T-cell (primary cell): ENCODE data around the gene MS4A15. TPM values are rescaled to one million over a fixed set of nuclear protein-coding genes. Genes with fewer than 3 reads are reported as not detected.

ENCODE experiments used
- ATAC-seq, 4 experiments: fragments of 200-7000 bp in 3 of 4; fragments of 150-1000 bp in 1 of 4; cut with Tn5 transposase; replicated peaks in 1 of 4; 1 replicate in 3 of 4; 2 replicates in 1 of 4; pipeline ENCODE4 v1.10.0; 2021; ENCODE audit warnings: moderate library complexity in 3 of 4, mild to moderate bottlenecking in 2 of 4, moderate number of reproducible peaks in 1 of 4
- CTCF ChIA-PET, 2 donors: fragments of 300-600 bp; sonication (Branson Sonifier 250); formaldehyde crosslinking; loops; one replicate each; lab custom pipeline; 2022; ENCODE audit warnings: antibody characterized with exemption in 2 of 2; lab: Charles Lee
- POLR2A ChIA-PET, 2 donors: fragments of 300-600 bp; sonication (Branson Sonifier 250); formaldehyde crosslinking; loops; one replicate each; lab custom pipeline; 2022; ENCODE audit warnings: antibody characterized with exemption in 2 of 2; lab: Charles Lee
- DNase-seq, 35 experiments: peaks; one replicate each; pipeline versions ENCODE4 v3.0.0 to v3.0.0-alpha.2; 2013 to 2023
- H3K27ac ChIP-seq: one replicate; pipeline ENCODE4 v1.5.1; 2013; ENCODE audit warnings: low read length
- H3K27me3 ChIP-seq, 2 experiments: replicated peaks in 1 of 2; 1 replicate in 1 of 2; 2 replicates in 1 of 2; pipeline versions ENCODE4 v1.6.1 to v1.7.0; 2013; ENCODE audit warnings: low read length in 1 of 2, mixed read lengths in 1 of 2; ENCODE audit not compliant: control insufficient read depth in 2 of 2, insufficient read depth in 2 of 2; ENCODE audit errors: extremely low read depth in 1 of 2
- H3K36me3 ChIP-seq, 2 donors: 1 replicate in 1 of 2; 2 replicates in 1 of 2; pipeline versions ENCODE4 v1.6.1 to v1.7.0; 2013; ENCODE audit warnings: low read length in 1 of 2; ENCODE audit not compliant: control insufficient read depth in 2 of 2, insufficient read depth in 1 of 2; ENCODE audit errors: extremely low read depth in 1 of 2
- H3K4me1 ChIP-seq, 2 experiments: 1 replicate in 1 of 2; 2 replicates in 1 of 2; pipeline versions ENCODE4 v1.6.1 to v1.7.0; 2013; ENCODE audit warnings: low read length in 2 of 2, mixed read lengths in 1 of 2; ENCODE audit not compliant: insufficient read depth in 2 of 2, control insufficient read depth in 1 of 2; ENCODE audit errors: extremely low read depth in 1 of 2
- H3K4me3 ChIP-seq, 2 donors: 1 replicate in 1 of 2; 2 replicates in 1 of 2; pipeline versions ENCODE4 v1.5.1 to v1.7.0; 2013; ENCODE audit warnings: mild to moderate bottlenecking in 2 of 2, low read length in 1 of 2, moderate library complexity in 1 of 2; ENCODE audit not compliant: control insufficient read depth in 1 of 2; ENCODE audit errors: extremely low read depth in 1 of 2
- H3K9me3 ChIP-seq: 2 replicates; pipeline ENCODE4 v1.7.0; 2013
- H3K27ac Mint-ChIP-seq, 2 donors: one replicate each; pipeline ENCODE4 v1.8.0; 2020 to 2021; ENCODE audit warnings: mild to moderate bottlenecking in 2 of 2, mixed read lengths in 2 of 2
- H3K27me3 Mint-ChIP-seq, 2 donors: one replicate each; pipeline ENCODE4 v1.8.0; 2021 to 2022; ENCODE audit warnings: mixed read lengths in 2 of 2
- H3K36me3 Mint-ChIP-seq: one replicate; pipeline ENCODE4 v1.8.0; 2021; ENCODE audit warnings: mixed read lengths
- H3K4me1 Mint-ChIP-seq, 3 donors: one replicate each; pipeline ENCODE4 v1.8.0; 2020 to 2022; ENCODE audit warnings: mixed read lengths in 3 of 3, mild to moderate bottlenecking in 1 of 3
- H3K4me3 Mint-ChIP-seq, 3 donors: one replicate each; pipeline ENCODE4 v1.8.0; 2020 to 2022; ENCODE audit warnings: mild to moderate bottlenecking in 3 of 3, mixed read lengths in 3 of 3, moderate library complexity in 3 of 3
- H3K9me3 Mint-ChIP-seq, 3 donors: one replicate each; pipeline ENCODE4 v1.8.0; 2020 to 2022; ENCODE audit warnings: mixed read lengths in 3 of 3
- WGBS: methylation state at CpG from one replicate; pipeline ENCODE4 v1.1.5; 2013; ENCODE audit warnings: missing lambda C conversion rate; ENCODE audit not compliant: insufficient coverage; 5-methylcytosine and 5-hydroxymethylcytosine counted together
- total RNA-seq, 35 experiments: library from RNA in 6 of 35; stranded (reverse) in 6 of 35; fragments of 120-200 nt in 1 of 35; gene quantifications; one replicate each; pipeline versions ENCODE4 v1.2.1 to v1.2.4 and lab custom pipeline; 2013 to 2026

MS4A15 gene
- total RNA-seq, 5 donors from 2014 or later (not counting 1 experiment from before 2014, with no cell fraction given): not detected

- no peaks in the 10 kb centered on the region for H3K4me1 Mint-ChIP-seq
- ChIA-PET CTCF (no interaction called here), POLR2A (no interaction called here)
- H3K9me3 Mint-ChIP-seq: peaks cover 0 to 2% (median 0%) of the 10 kb centered on the region in 3 donors
- no peak overlapping the region for H3K4me3 Mint-ChIP-seq
- no peaks in the 10 kb centered on the region for H3K4me1 ChIP-seq
- peaks cover 30 to 43% of the 10 kb centered on the region in 2 donors for H3K27me3 Mint-ChIP-seq
- H3K27me3 ChIP-seq: peaks cover 0 to 17% of the 10 kb centered on the region in 2 experiments
- no peak overlapping the region for H3K4me3 ChIP-seq
- ATAC-seq: no peak
- no peak overlapping the region for H3K27ac Mint-ChIP-seq
- no peak for DNase-seq
- H3K36me3 Mint-ChIP-seq: no peaks in the 10 kb centered on the region
- no peaks in the 10 kb centered on the region for H3K9me3 ChIP-seq
- WGBS: 82% methylated on average over 8 of the region's 10 CpGs
- H3K27ac ChIP-seq: no peak overlapping the region
- H3K36me3 ChIP-seq: no peaks in the 10 kb centered on the region
Observed at GRCh38 chr11:60718524-60719316, 37.9 kb upstream of the MS4A15 start.

GRCh38 chr11:60719391-60719790, 37.3 kb upstream of the MS4A15 start:
- Mint-ChIP-seq H3K9me3 (peaks cover 0 to 2% (median 0%) of the 10 kb centered on the region in 3 donors), H3K36me3 (no peaks in the 10 kb centered on the region), H3K27me3 (peaks cover 28 to 42% of the 10 kb centered on the region in 2 donors), H3K4me3 (no peak overlapping the region), H3K27ac (no peak overlapping the region), H3K4me1 (no peaks in the 10 kb centered on the region)
- Histone ChIP-seq H3K27me3 (peaks cover 0 to 17% of the 10 kb centered on the region in 2 experiments), H3K9me3 (no peaks in the 10 kb centered on the region), H3K36me3 (no peaks in the 10 kb centered on the region), H3K27ac (no peak overlapping the region), H3K4me3 (no peak overlapping the region), H3K4me1 (no peaks in the 10 kb centered on the region)
- POLR2A ChIA-PET: no interaction called here
- no peak for ATAC-seq
- CTCF ChIA-PET: no interaction called here
- 83% methylated on average over 1 of the region's 4 CpGs for WGBS
- no peak for DNase-seq

- H3K36me3 ChIP-seq: no peaks in the 10 kb centered on the region
- ATAC-seq (no peak), DNase-seq (no peak)
- CTCF ChIA-PET: no interaction called here
- H3K4me3 ChIP-seq: no peak overlapping the region
- H3K4me1 ChIP-seq: no peaks in the 10 kb centered on the region
- Mint-ChIP-seq H3K4me3 (no peak overlapping the region), H3K4me1 (no peaks in the 10 kb centered on the region), H3K27me3 (peaks cover 23 to 37% of the 10 kb centered on the region in 2 donors), H3K9me3 (peaks cover 0 to 2% (median 0%) of the 10 kb centered on the region in 3 donors), H3K36me3 (no peaks in the 10 kb centered on the region), H3K27ac (no peak overlapping the region)
- no peaks in the 10 kb centered on the region for H3K9me3 ChIP-seq
- POLR2A ChIA-PET: no interaction called here
- WGBS: 76% methylated on average over 3 of the region's 6 CpGs
- H3K27me3 ChIP-seq: peaks cover 0 to 17% of the 10 kb centered on the region in 2 experiments
- H3K27ac ChIP-seq: no peak overlapping the region
Observed at GRCh38 chr11:60720460-60720859, 36.2 kb upstream of the MS4A15 start.

GRCh38 chr11:60724420-60724819, 32.2 kb upstream of the MS4A15 start, which contains the start of gene MS4A18:
TSS of gene MS4A18 (plus strand) at chr11:60724720.
- no peak for DNase-seq
- no peak for ATAC-seq
- POLR2A ChIA-PET: no interaction called here

GRCh38 chr11:60725592-60725991, 31.1 kb upstream of the MS4A15 start:
- no peak overlapping the region for H3K4me3 Mint-ChIP-seq
- no CpG with 5 or more reads among the region's 1 CpG for WGBS
- DNase-seq (no peak), ATAC-seq (no peak)
- Histone ChIP-seq H3K27ac (no peak overlapping the region), H3K4me3 (no peak overlapping the region), H3K36me3 (no peaks in the 10 kb centered on the region), H3K9me3 (no peaks in the 10 kb centered on the region), H3K27me3 (peaks cover 0 to 12% of the 10 kb centered on the region in 2 experiments), H3K4me1 (no peaks in the 10 kb centered on the region)
- no peaks in the 10 kb centered on the region for H3K36me3 Mint-ChIP-seq
- CTCF ChIA-PET: no interaction called here
- POLR2A ChIA-PET: no interaction called here
- peaks cover 30 to 37% of the 10 kb centered on the region in 2 donors for H3K27me3 Mint-ChIP-seq
- H3K4me1 Mint-ChIP-seq: no peaks in the 10 kb centered on the region
- H3K27ac Mint-ChIP-seq: no peak overlapping the region
- H3K9me3 Mint-ChIP-seq: no peaks in the 10 kb centered on the region

More at GRCh38 chr11:60724420-60724819, 32.2 kb upstream of the MS4A15 start, which contains the start of gene MS4A18:
- H3K4me1 ChIP-seq: no peaks in the 10 kb centered on the region
- no peaks in the 10 kb centered on the region for H3K36me3 ChIP-seq
- H3K36me3 Mint-ChIP-seq: no peaks in the 10 kb centered on the region
- H3K4me3 ChIP-seq: no peak within 1 kb of the TSS
- peaks cover 0 to 12% of the 10 kb centered on the region in 2 experiments for H3K27me3 ChIP-seq
- H3K9me3 ChIP-seq: no peaks in the 10 kb centered on the region
- CTCF ChIA-PET: no interaction called here
- no peak within 1 kb of the TSS for H3K27ac ChIP-seq
- no peaks in the 10 kb centered on the region for H3K9me3 Mint-ChIP-seq
- no peaks in the 10 kb centered on the region for H3K4me1 Mint-ChIP-seq
- WGBS: 83% methylated on average over 1 of the region's 3 CpGs
- H3K27ac Mint-ChIP-seq: no peak within 1 kb of the TSS
- H3K27me3 Mint-ChIP-seq: peaks cover 26 to 32% of the 10 kb centered on the region in 2 donors
- H3K4me3 Mint-ChIP-seq: no peak within 1 kb of the TSS

GRCh38 chr11:60731586-60731985, 25.1 kb upstream of the MS4A15 start:
- no peak overlapping the region for H3K27ac ChIP-seq
- Mint-ChIP-seq H3K9me3 (no peaks in the 10 kb centered on the region), H3K27ac (no peak overlapping the region), H3K4me3 (no peak overlapping the region), H3K27me3 (peaks cover 26 to 39% of the 10 kb centered on the region in 2 donors), H3K4me1 (no peaks in the 10 kb centered on the region), H3K36me3 (no peaks in the 10 kb centered on the region)
- H3K4me1 ChIP-seq: no peaks in the 10 kb centered on the region
- H3K27me3 ChIP-seq: peaks cover 0 to 16% of the 10 kb centered on the region in 2 experiments
- ATAC-seq: no peak
- H3K4me3 ChIP-seq: no peak overlapping the region
- CTCF ChIA-PET: no interaction called here
- DNase-seq: no peak
- H3K36me3 ChIP-seq: no peaks in the 10 kb centered on the region
- POLR2A ChIA-PET: no interaction called here
- 89% methylated on average over 4 of the region's 8 CpGs for WGBS
- H3K9me3 ChIP-seq: no peaks in the 10 kb centered on the region
